H1 (cell line): ENCODE results near the gene DNAJC27. TPM values are rescaled to one million over a fixed set of nuclear protein-coding genes. Genes with fewer than 3 reads are reported as not detected.

ENCODE experiments used
- BRCA1 ChIP-seq: IDR thresholded peaks from 2 replicates; pipeline ENCODE4 v1.6.1; 2012; ENCODE audit warnings: low read depth, low read length, improper control_type of control experiment
- KDM1A ChIP-seq: fragments of 200-600, 300-600 bp; sonication (generic); IDR thresholded peaks from 2 replicates; pipeline ENCODE4 v1.7.1; 2016; ENCODE audit warnings: mild to moderate bottlenecking, low read length, borderline replicate concordance
- PHF8 ChIP-seq: fragments of 200-600 bp; sonication (generic); conservative IDR thresholded peaks from 2 replicates; pipeline ENCODE4 v1.7.1; 2012; ENCODE audit warnings: low read depth, mild to moderate bottlenecking, inconsistent platforms, low read length, moderate library complexity
- RBBP5 ChIP-seq: IDR thresholded peaks from 2 replicates; pipeline ENCODE4 v1.7.1; 2012; ENCODE audit warnings: low read depth, mild to moderate bottlenecking, inconsistent platforms, low read length, moderate library complexity, borderline replicate concordance
- ZNF274 ChIP-seq: IDR thresholded peaks from 2 replicates; pipeline ENCODE4 v1.7.0; 2012; ENCODE audit warnings: low read length, borderline replicate concordance; ENCODE audit errors: extremely low read depth
- polyA plus RNA-seq, 7 experiments: library from polyadenylated mRNA; depleted of rRNA in 3 of 7; stranded (reverse) in 5 of 7; unstranded in 2 of 7; fragments of >200 nt in 5 of 7; fragments of 200-250 nt in 2 of 7; gene quantifications; 1 replicate in 5 of 7; 2 replicates in 1 of 7; 4 replicates in 1 of 7; pipeline versions ENCODE4 v1.2.1 to v1.2.3, GENCODE V29; 2011 to 2013; ENCODE audit warnings: missing spikeins in 2 of 7, mixed read lengths in 2 of 7
- total RNA-seq: library from RNA; stranded (reverse); fragmentation: NEBNext Ultra II Directional; extraction: Animal tissue kit (Norgen Biotek cat#: 25700); gene quantifications from 2 replicates; pipeline ENCODE4 v1.2.1, GENCODE V29; 2021
- TF ChIP-seq, protein P1 (sequence below): IDR thresholded peaks from 2 replicates; pipeline ENCODE4 v1.6.1; 2011; ENCODE audit warnings: low read length, improper control_type of control experiment
- TF ChIP-seq, protein P2 (sequence below): IDR thresholded peaks from 2 replicates; pipeline ENCODE4 v1.6.1; 2011; ENCODE audit warnings: low read depth, mild to moderate bottlenecking, low read length; ENCODE audit not compliant: insufficient read depth

DNAJC27 gene
- total and polyA plus RNA-seq, 2 of the 8 experiments (the other 6 are each of a cell fraction or from before 2014, with no cell fraction given) = 1.4 to 4.5 TPM

DNA sequence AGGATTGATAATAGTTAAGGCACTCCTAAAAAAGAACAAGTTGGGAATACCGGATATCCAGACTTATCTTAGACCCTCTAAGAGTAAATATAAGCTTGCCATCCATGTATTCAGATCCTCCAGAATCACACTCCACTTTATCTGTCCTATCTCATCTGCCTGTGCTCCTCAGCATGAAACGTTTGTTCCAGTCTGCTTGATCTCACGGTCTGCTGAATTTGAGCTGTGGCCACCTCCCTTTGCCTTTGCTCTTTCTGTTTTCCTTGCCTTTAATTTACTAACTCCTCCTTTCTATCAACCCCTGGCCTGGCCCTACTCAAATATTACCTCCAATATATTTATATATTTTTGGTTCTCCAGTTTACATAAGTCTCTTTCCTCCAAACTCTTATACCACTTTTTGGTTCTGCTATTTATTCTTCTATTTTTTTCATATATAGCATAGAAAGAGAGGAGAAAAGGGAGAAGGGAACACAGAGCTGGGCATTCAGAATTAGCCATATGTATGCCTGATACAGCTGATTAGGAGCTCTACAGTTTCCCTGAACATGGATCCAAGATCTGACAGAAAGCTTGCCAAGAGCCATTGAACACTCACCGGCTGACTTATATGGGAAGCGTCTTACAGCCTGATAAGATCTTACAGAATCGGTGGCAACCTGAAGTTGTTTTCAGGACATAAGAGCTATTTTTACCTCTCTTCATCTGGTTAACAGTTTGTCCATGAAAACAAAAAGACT, 21.8 kb upstream of the DNAJC27 start (continued):
- no peak for TF ChIP-seq PHF8
- no peak for TF ChIP-seq RBBP5
- TF ChIP-seq KDM1A = no peak
- no peak for TF ChIP-seq BRCA1
- TF ChIP-seq, protein P1, sequence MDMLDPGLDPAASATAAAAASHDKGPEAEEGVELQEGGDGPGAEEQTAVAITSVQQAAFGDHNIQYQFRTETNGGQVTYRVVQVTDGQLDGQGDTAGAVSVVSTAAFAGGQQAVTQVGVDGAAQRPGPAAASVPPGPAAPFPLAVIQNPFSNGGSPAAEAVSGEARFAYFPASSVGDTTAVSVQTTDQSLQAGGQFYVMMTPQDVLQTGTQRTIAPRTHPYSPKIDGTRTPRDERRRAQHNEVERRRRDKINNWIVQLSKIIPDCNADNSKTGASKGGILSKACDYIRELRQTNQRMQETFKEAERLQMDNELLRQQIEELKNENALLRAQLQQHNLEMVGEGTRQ = no peak
- no peak for TF ChIP-seq ZNF274
- TF ChIP-seq, protein P2, sequence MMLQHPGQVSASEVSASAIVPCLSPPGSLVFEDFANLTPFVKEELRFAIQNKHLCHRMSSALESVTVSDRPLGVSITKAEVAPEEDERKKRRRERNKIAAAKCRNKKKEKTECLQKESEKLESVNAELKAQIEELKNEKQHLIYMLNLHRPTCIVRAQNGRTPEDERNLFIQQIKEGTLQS = no peak
